Naive B cell (primary cell): ENCODE results near the gene CHAF1B. TPM values are rescaled to one million over a fixed set of nuclear protein-coding genes. Genes with fewer than 3 reads are reported as not detected.
"Not testable (repeated sequence)": the region's sequence is repeated elsewhere in the genome, so short reads cannot be mapped to it uniquely, and the experiment has no call there.

Source experiments
- ATAC-seq, 2 donors: fragments of 150-1000 bp; cut with Tn5 transposase; 2 replicates each; pipeline ENCODE4 v1.10.0; 2021; ENCODE audit warnings: low read depth in 2 of 2, mild to moderate bottlenecking in 2 of 2, moderate library complexity in 2 of 2
- DNase-seq: peaks from one replicate; pipeline ENCODE4 v3.0.0; 2022
- H3K27ac Mint-ChIP-seq, 6 donors: one replicate each; pipeline ENCODE4 v1.8.0; 2020 to 2022; ENCODE audit warnings: mild to moderate bottlenecking in 6 of 6, mixed read lengths in 6 of 6, moderate library complexity in 5 of 6, inconsistent platforms in 2 of 6
- H3K27me3 Mint-ChIP-seq, 3 donors: one replicate each; pipeline ENCODE4 v1.8.0; 2021 to 2022; ENCODE audit warnings: mixed read lengths in 3 of 3, mild to moderate bottlenecking in 1 of 3
- H3K36me3 Mint-ChIP-seq, 2 donors: one replicate each; pipeline ENCODE4 v1.8.0; 2020 to 2022; ENCODE audit warnings: mixed read lengths in 2 of 2, inconsistent platforms in 1 of 2, mild to moderate bottlenecking in 1 of 2
- H3K4me1 Mint-ChIP-seq, 3 donors: one replicate each; pipeline ENCODE4 v1.8.0; 2020 to 2022; ENCODE audit warnings: mixed read lengths in 3 of 3, inconsistent platforms in 1 of 3, mild to moderate bottlenecking in 1 of 3, moderate library complexity in 1 of 3
- H3K4me3 Mint-ChIP-seq, 8 donors: one replicate each; pipeline ENCODE4 v1.8.0; 2020 to 2022; ENCODE audit warnings: mild to moderate bottlenecking in 8 of 8, mixed read lengths in 8 of 8, moderate library complexity in 8 of 8, inconsistent platforms in 2 of 8
- H3K9me3 Mint-ChIP-seq, 7 donors: one replicate each; pipeline ENCODE4 v1.8.0; 2020 to 2022; ENCODE audit warnings: mixed read lengths in 7 of 7, mild to moderate bottlenecking in 5 of 7, inconsistent platforms in 2 of 7, moderate library complexity in 1 of 7
- polyA plus RNA-seq, 6 donors: library from polyadenylated mRNA; unstranded; fragments of 300-500 nt; fragmentation: Illumina TruSeq; gene quantifications; one replicate each; pipeline ENCODE4 v1.2.3, GENCODE V29; 2021; ENCODE audit warnings: low read depth in 6 of 6

Gene CHAF1B
- polyA plus RNA-seq, 6 donors from 2014 or later, result 0.33 to 1.8 (median 0.55) TPM

- ATAC-seq, result no peak
- no peaks in the 10 kb centered on the region for H3K4me1 Mint-ChIP-seq
- DNase-seq, result no peak
- peak overlapping the region in 1 of 6 donors; percentile 1 for H3K27ac Mint-ChIP-seq
- H3K36me3 Mint-ChIP-seq, result peaks cover 0 to 8% of the 10 kb centered on the region in 2 donors
- no peaks in the 10 kb centered on the region for H3K27me3 Mint-ChIP-seq
- peaks cover 0 to 5% (median 3%) of the 10 kb centered on the region in 7 donors for H3K9me3 Mint-ChIP-seq
- H3K4me3 Mint-ChIP-seq, result peak overlapping the region in 1 of 8 donors; percentile 53
These were observed 11.8 kb downstream of the CHAF1B start for GRCh38 chr21:36396971-36397370.

- Mint-ChIP-seq H3K4me3 (no peak overlapping the region), H3K9me3 (peaks cover 0 to 3% (median 0%) of the 10 kb centered on the region in 7 donors), H3K36me3 (peaks cover 0 to 8% of the 10 kb centered on the region in 2 donors), H3K27ac (no peak overlapping the region), H3K4me1 (no peaks in the 10 kb centered on the region), H3K27me3 (no peaks in the 10 kb centered on the region)
- no peak for DNase-seq
- no peak for ATAC-seq
These were observed 12.4 kb downstream of the CHAF1B start for GRCh38 chr21:36397606-36398005.

- not testable (repeated sequence) for H3K27me3 Mint-ChIP-seq, DNase-seq, H3K4me3 Mint-ChIP-seq, H3K4me1 Mint-ChIP-seq, H3K9me3 Mint-ChIP-seq, ATAC-seq
- Mint-ChIP-seq H3K27ac (peak overlapping the region in 1 of 6 donors; percentile 33), H3K36me3 (peaks cover 0 to 13% of the 10 kb centered on the region in 2 donors)
These were observed 14.5 kb downstream of the CHAF1B start for GRCh38 chr21:36399736-36400135.

GRCh38 chr21:36400719-36401118, 15.5 kb downstream of the CHAF1B start:
- peaks cover 0 to 13% of the 10 kb centered on the region in 2 donors for H3K36me3 Mint-ChIP-seq
- peak overlapping the region in 1 of 8 donors; percentile 29 for H3K4me3 Mint-ChIP-seq
- no peaks in the 10 kb centered on the region for H3K27me3 Mint-ChIP-seq
- ATAC-seq (no peak), DNase-seq (no peak)
- no peaks in the 10 kb centered on the region for H3K4me1 Mint-ChIP-seq
- H3K9me3 Mint-ChIP-seq, result peaks cover 0 to 2% (median 0%) of the 10 kb centered on the region in 7 donors
- H3K27ac Mint-ChIP-seq, result peak overlapping the region in 1 of 6 donors; percentile 27

GRCh38 chr21:36402339-36402738, 17.1 kb downstream of the CHAF1B start:
- Mint-ChIP-seq H3K27me3 (no peaks in the 10 kb centered on the region), H3K4me1 (no peaks in the 10 kb centered on the region), H3K36me3 (peaks cover 0 to 5% of the 10 kb centered on the region in 2 donors), H3K9me3 (peaks cover 0 to 2% (median 0%) of the 10 kb centered on the region in 7 donors), H3K27ac (no peak overlapping the region), H3K4me3 (no peak overlapping the region)
- ATAC-seq, result no peak
- DNase-seq, result no peak

- no peaks in the 10 kb centered on the region for H3K4me1 Mint-ChIP-seq
- peak overlapping the region in 1 of 6 donors; percentile 18 for H3K27ac Mint-ChIP-seq
- ATAC-seq, result no peak
- peaks cover 0 to 2% (median 0%) of the 10 kb centered on the region in 7 donors for H3K9me3 Mint-ChIP-seq
- H3K36me3 Mint-ChIP-seq, result peaks cover 0 to 5% of the 10 kb centered on the region in 2 donors
- DNase-seq, result no peak
- no peak overlapping the region for H3K4me3 Mint-ChIP-seq
- H3K27me3 Mint-ChIP-seq, result no peaks in the 10 kb centered on the region
These were observed 18.5 kb downstream of the CHAF1B start for GRCh38 chr21:36403713-36404112.

- H3K4me3 Mint-ChIP-seq, result no peak overlapping the region
- H3K4me1 Mint-ChIP-seq, result no peaks in the 10 kb centered on the region
- peaks cover 8 to 11% of the 10 kb centered on the region in 2 donors for H3K36me3 Mint-ChIP-seq
- H3K9me3 Mint-ChIP-seq, result peaks cover 0 to 1% (median 0%) of the 10 kb centered on the region in 7 donors
- H3K27me3 Mint-ChIP-seq, result no peaks in the 10 kb centered on the region
- ATAC-seq (no peak), DNase-seq (no peak)
- no peak overlapping the region for H3K27ac Mint-ChIP-seq
These were observed 23.4 kb downstream of the CHAF1B start for GRCh38 chr21:36408568-36408967.

GRCh38 chr21:36411301-36411700, 26.1 kb downstream of the CHAF1B start:
- no peaks in the 10 kb centered on the region for H3K9me3 Mint-ChIP-seq
- H3K36me3 Mint-ChIP-seq, result peaks cover 14% of the 10 kb centered on the region in 2 donors
- no peak for ATAC-seq

GRCh38 chr21:36412916-36413315, 27.7 kb downstream of the CHAF1B start:
- peak overlapping the region in 1 of 6 donors; percentile 20 for H3K27ac Mint-ChIP-seq
- H3K27me3 Mint-ChIP-seq, result no peaks in the 10 kb centered on the region
- no peak overlapping the region for H3K4me3 Mint-ChIP-seq
- ATAC-seq (no peak), DNase-seq (no peak)
- H3K36me3 Mint-ChIP-seq, result peaks cover 14% of the 10 kb centered on the region in 2 donors
- no peaks in the 10 kb centered on the region for H3K4me1 Mint-ChIP-seq
- H3K9me3 Mint-ChIP-seq, result no peaks in the 10 kb centered on the region

More at GRCh38 chr21:36411301-36411700, 26.1 kb downstream of the CHAF1B start:
- Mint-ChIP-seq H3K27me3 (no peaks in the 10 kb centered on the region), H3K4me3 (no peak overlapping the region), H3K27ac (peak overlapping the region in 1 of 6 donors; percentile 54), H3K4me1 (no peaks in the 10 kb centered on the region)
- no peak for DNase-seq

GRCh38 chr21:36415375-36415774, 30.2 kb downstream of the CHAF1B start:
- H3K36me3 Mint-ChIP-seq, result peaks cover 14% of the 10 kb centered on the region in 2 donors
- no peak overlapping the region for H3K4me3 Mint-ChIP-seq
- H3K27ac Mint-ChIP-seq, result no peak overlapping the region

GRCh38 chr21:36419241-36419640, 34.0 kb downstream of the CHAF1B start:
- Mint-ChIP-seq H3K27ac (no peak overlapping the region), H3K4me3 (no peak overlapping the region), H3K36me3 (peaks cover 0 to under 1% of the 10 kb centered on the region in 2 donors), H3K4me1 (no peaks in the 10 kb centered on the region), H3K9me3 (no peaks in the 10 kb centered on the region), H3K27me3 (no peaks in the 10 kb centered on the region)
- no peak for DNase-seq
- no peak for ATAC-seq

More at GRCh38 chr21:36415375-36415774, 30.2 kb downstream of the CHAF1B start:
- DNase-seq, result no peak
- H3K27me3 Mint-ChIP-seq, result no peaks in the 10 kb centered on the region
- no peak for ATAC-seq
- no peaks in the 10 kb centered on the region for H3K9me3 Mint-ChIP-seq
- H3K4me1 Mint-ChIP-seq, result no peaks in the 10 kb centered on the region

GRCh38 chr21:36419996-36420395, 34.8 kb downstream of the CHAF1B start:
- Mint-ChIP-seq H3K4me1 (no peaks in the 10 kb centered on the region), H3K4me3 (no peak overlapping the region), H3K9me3 (no peaks in the 10 kb centered on the region), H3K27ac (peak overlapping the region in 1 of 6 donors; percentile 84), H3K27me3 (no peaks in the 10 kb centered on the region), H3K36me3 (no peaks in the 10 kb centered on the region)
- DNase-seq (peak; percentile 15), ATAC-seq (peak; percentile 40 to 43)

GRCh38 chr21:36420571-36421339, 35.6 kb downstream of the CHAF1B start:
- Mint-ChIP-seq H3K27ac (peak overlapping the region in 2 of 6 donors; percentile 57 to 84), H3K36me3 (no peaks in the 10 kb centered on the region), H3K4me1 (no peaks in the 10 kb centered on the region), H3K27me3 (no peaks in the 10 kb centered on the region), H3K4me3 (no peak overlapping the region), H3K9me3 (no peaks in the 10 kb centered on the region)
- ATAC-seq (no peak), DNase-seq (no peak)
